ENCODE measurements around the gene RALGAPA1.

DNA sequence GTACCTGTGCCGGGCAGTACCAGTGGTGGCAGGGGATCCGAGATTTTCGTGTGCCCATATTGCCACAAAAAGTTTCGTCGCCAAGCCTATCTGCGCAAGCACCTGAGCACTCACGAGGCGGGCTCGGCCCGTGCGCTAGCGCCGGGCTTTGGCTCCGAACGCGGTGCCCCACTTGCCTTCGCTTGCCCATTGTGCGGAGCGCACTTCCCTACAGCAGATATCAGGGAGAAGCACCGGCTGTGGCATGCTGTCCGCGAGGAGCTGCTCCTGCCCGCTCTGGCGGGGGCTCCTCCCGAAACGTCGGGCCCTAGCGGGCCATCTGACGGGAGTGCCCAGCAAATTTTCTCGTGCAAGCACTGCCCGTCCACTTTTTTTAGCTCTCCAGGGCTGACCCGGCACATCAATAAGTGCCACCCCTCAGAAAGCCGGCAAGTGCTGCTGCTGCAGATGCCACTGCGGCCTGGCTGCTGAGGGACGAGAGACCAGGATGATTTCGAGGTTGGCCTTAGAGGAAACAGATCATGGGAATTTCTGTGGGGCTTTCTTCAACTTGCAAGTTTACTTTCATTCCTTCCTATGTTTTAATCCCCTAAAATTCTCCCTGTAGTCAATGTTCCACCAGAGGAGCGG is 273.5 kb downstream of the RALGAPA1 start:
- TF ChIP-seq, protein P1, sequence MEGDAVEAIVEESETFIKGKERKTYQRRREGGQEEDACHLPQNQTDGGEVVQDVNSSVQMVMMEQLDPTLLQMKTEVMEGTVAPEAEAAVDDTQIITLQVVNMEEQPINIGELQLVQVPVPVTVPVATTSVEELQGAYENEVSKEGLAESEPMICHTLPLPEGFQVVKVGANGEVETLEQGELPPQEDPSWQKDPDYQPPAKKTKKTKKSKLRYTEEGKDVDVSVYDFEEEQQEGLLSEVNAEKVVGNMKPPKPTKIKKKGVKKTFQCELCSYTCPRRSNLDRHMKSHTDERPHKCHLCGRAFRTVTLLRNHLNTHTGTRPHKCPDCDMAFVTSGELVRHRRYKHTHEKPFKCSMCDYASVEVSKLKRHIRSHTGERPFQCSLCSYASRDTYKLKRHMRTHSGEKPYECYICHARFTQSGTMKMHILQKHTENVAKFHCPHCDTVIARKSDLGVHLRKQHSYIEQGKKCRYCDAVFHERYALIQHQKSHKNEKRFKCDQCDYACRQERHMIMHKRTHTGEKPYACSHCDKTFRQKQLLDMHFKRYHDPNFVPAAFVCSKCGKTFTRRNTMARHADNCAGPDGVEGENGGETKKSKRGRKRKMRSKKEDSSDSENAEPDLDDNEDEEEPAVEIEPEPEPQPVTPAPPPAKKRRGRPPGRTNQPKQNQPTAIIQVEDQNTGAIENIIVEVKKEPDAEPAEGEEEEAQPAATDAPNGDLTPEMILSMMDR (IDR thresholded peaks at IDR 0.05; ENCODE audit: low read length) = no peak
- no peak for TF ChIP-seq EZH2 (IDR thresholded peaks at IDR 0.05; ENCODE audit: borderline replicate concordance, low read length)
